Activated naive CD8-positive, alpha-beta T cell treated with anti-CD3 and anti-CD28 coated beads, Interleukin-2, amount 50 U/mL, for 16 hours (primary cell): ENCODE measurements around the gene TPPP2.

Experiments used
- DNase-seq: peaks from one replicate; pipeline ENCODE4 v3.0.0-alpha.2; 2020; ENCODE audit warnings: low read depth, low spot score

TPPP2 gene

DNA sequence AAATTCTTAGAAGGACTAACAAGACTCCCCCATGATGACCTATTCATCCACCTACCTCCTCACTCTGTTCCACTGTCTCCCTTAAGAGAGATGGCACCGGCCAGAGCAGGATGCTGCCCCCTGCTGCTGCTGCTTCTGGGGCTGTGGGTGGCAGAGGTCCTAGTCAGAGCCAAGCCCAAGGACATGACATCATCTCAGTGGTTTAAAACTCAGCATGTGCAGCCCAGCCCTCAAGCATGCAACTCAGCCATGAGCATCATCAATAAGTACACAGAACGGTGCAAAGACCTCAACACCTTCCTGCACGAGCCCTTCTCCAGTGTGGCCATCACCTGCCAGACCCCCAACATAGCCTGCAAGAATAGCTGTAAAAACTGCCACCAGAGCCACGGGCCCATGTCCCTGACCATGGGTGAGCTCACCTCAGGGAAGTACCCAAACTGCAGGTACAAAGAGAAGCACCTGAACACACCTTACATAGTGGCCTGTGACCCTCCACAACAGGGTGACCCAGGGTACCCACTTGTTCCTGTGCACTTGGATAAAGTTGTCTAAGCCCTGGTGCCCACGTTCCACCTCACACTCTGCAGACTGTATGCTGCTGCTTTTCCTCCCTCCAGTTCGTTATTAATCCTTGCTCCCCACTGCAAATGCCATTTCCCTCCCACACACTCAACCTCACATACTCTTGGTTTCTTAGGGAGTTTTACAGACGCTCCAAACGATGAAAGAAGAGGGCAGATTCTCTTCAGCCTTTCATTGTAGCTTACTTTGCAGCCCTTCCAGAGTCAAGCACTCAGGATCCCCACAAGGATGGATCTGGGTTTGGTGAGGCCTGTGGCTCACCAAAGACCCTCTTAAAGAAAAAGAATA, 28.0 kb downstream of the TPPP2 start, which contains the start of gene RNASE8:
RNASE8 (plus strand) TSS at position 20 of the 873 bp plus-strand sequence; CDS start at position 91, 71 bp downstream.
- DNase-seq: no peak

DNA sequence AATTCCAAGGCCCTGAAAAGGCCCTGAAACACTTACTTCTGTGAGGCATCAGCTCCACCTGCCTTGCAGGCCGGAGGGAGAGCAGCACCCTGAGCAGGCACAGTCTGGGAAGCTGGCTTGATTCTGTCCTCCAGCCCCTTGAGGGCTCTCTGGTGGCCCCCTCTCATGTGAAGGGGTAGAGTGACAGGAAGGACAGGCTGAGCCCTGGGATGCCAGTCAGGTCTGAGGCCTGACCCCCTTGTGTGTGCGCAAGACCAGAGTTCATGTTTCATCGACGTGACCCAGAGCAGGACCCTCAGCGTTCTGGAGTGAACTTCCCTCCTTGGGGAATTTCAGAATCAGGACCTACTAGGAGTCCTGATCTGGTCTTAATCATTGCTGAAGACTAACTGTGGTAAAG, 28.9 kb downstream of the TPPP2 start:
- no peak for DNase-seq

DNA sequence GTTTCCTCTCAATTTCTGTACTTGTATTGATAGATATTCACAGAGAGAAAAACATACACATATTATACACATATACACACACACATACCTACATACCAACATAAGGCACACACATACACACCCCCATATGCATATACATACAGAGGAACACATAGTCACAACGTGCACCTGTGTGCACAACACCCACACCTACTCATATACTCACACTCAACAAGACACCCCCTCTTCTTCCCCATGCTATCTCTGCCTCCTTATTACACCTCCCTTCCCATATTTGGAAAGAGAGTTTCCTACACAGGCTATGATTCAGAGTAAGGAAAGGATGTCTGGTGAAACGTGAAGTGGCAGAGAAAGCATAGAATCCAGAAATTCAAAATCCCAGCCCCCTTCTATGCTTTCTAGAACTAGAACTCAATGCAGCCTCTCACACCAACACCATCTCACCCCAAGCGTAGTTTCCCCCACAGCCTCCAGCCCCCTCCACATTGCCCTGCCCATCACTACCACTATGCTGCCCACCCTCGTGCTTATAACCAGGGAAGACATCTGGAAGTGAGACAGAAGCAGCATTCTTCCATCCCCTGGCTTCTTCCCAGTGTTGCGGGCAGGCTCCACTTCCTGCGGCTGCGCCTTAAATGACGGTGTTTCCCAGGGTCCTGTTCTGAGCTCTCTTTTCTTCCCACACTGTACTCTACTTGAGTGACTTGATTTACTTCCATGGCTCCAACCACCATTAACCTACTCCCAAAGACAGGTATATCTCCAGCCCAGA, 30.0 kb downstream of the TPPP2 start:
- no peak for DNase-seq

DNA sequence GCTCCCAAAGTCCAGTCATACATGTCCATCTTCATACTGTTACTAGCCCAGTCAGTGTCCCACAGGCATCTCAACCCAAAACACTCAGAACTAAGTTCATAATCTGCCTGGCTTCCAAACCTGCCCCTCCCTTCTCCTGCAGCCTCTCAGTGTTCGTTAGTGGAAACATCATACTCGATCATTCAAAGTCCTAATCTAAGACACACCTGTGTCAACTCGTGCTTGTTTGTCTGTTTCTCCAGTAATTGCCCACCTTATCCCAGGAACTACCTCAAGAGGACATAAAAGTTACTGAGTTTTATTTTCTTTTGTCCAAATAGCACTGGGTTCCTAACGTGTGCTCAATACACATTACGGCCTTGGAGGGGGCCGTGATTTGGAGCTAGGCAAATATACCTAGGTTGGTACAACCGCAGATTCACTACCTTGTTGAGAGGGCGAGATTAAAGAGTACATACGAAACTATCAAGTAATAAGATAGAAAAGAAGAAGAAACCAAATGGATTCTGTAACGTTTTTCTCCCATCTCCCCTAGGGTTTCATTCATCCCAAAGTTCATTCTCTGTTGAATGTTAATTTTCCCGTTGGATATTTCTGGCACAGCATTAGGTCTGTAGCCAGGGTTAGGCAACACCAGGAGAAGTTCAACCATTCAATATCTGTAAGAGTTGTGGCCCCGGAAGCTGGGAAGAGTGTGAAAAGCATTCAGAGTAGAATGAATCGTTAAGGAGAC, 30.8 kb downstream of the TPPP2 start:
- DNase-seq: no peak

DNA sequence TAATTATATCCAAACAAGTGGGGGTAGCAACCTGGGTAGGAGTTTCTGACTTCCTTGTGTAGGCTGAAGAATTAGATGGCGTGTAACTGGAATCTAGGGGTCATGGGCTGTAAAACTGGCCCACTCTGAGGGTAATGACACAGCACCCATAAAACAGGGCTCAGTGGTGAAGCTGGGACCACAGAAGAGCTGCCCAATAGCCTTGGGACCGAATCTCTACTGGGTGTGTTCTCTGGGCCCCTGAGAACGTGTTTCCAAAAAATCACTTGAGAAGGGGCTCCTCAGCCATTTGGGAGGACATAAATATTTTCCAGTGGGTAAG, 31.3 kb downstream of the TPPP2 start:
- DNase-seq: no peak

DNA sequence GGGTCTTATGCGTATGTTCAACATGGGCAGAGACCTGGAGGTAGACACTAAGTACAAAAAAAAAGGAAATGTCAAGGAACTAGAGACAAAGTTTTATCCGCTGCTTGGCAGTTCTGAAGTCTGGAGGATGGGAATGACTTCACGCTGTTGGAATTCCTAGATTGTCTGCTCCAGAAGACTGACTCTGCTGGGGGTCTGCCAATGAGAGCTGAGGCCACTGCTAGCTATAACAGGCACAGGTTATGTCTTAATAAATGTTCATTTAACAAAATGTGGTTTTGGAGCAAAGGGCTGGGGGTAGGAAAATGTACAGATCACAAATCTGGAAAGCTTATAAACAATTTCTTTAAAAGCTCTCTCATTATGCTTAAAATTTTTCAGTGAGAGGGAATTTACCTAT, 33.5 kb downstream of the TPPP2 start:
- DNase-seq: no peak

DNA sequence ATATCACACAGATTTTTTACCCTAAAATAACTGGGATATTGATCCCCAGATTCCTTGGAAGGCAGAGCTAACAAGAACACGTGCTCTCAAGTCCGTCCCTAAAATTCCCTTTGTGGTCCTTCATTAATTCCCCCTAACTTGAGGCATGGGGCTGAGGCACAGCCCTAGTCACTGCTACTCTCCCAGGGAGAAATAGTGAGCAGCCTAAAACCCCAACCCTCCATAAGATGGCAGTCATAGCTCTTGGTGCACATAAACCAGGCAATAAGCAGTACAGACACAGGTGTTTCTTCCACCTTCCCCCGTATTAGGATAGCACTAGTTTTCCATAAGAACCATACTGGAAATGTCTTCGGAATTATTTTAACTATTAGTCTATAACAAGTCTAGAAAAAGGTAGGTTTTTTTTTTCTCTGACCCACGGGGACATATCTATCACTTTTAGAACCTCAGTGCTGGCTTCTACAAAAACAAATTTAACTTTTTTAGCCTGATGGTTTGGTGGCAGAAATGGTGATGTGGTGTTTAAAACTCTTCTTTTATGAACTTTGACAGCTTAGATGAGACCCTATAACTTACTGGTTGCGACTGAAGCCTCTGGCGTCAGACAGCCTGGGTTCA, 37.0 kb downstream of the TPPP2 start:
- DNase-seq: no peak

DNA sequence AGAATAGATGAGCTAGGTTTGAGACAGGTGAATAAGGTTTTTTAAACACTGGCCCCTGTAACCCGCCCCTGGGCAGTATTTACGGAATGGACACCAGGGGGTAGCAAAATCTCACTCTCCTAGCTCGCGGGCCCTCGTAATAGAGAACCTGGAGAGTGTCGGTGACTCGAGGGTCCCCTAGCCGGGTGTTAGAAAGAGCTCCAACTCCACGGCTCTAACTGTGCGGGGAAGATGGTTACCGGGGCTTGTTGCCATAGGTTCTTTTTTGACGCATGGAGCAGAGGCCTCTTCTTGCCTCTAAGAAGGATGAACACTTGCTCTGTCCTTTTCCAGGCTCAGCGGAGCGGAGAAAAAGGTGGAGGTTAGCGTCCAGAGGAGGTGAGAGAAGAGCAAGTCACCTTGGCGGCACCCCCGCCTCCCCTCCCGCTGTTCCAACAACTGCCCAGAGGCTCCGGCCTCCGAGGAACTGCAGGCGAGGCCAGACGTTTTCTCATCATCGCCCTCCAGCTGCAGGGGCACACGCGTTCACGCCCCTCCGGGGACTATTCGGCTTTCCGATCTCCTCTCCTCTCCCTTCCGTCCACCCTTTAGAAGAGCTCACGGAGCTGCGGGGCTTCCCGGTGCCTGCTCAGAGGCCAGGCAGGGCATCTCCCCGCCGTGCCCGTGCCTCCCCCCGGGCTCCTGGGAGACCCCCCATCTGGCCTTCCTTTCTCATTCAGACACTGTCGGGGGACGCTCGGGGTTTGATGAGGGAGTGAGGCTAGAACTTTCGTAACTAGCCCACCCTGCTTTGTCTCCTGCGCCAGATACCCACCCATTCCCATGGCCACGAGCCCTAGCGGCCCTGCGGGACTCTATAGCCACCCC, 38.7 kb downstream of the TPPP2 start:
- DNase-seq: no peak

DNA sequence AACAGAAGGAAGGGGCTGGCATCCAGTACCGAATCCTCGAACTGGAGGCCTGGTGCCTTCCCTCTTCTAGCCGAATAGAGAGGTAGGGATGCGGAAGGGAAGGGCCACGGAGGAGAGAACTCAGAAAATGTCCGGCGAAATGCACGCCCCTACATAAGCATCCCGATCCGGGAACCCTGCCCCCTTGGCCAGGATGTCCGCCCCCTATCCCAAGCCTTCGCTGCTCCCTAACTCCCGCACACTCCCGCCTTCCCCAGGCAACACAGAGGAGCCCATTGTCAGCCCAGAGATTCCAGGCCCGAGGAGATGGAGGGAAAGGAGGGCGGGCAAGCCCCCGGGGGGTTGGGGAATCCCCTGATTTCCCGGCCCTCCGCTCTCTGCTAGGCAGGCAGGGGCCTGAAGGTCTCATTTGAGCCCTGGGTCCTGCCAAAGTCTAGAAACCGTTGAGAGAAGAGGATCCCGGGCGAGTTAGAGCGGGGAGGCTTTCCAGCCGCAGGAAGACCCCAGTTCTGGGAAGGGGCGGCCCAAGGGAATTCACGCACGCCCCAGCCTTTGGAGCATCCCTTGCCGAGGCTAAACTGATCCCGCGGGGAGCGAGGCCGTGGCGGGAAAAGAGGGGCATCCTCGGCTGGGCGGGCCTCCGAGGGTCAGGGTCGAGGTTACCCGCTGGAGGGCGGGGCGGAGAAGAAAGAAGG, 39.5 kb downstream of the TPPP2 start:
- no peak for DNase-seq

DNA sequence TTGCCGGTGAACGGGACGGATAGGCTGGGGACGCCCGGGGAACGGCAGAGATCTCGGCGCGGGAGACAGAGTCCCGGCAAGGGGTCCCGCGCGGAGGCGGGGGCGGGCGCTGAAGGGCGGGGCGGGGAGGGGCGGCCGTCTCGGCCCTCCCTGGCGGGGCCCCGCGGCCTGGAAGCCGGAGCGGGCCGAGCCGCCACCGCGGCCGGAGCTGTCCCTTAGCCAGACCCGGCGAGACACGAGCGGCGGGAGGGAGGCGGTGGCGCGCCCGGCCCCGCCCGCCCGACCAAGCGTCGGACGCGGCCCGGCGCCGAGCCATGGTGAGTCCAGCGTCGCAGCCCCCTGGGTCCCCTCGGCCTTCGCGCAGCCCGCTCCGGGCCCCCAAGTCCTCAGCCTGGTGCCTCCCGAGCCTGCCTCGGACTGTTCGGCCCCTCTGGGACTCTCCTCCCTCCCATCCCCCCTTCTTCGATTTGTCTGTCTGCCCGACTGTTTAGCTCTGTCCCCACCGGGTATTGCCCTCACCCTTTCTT, 40.1 kb downstream of the TPPP2 start, which contains the start of gene ARHGEF40:
ARHGEF40 (plus strand) TSS at position 222 of the 527 bp plus-strand sequence; CDS start at position 315, 93 bp downstream.
- DNase-seq: no peak

DNA sequence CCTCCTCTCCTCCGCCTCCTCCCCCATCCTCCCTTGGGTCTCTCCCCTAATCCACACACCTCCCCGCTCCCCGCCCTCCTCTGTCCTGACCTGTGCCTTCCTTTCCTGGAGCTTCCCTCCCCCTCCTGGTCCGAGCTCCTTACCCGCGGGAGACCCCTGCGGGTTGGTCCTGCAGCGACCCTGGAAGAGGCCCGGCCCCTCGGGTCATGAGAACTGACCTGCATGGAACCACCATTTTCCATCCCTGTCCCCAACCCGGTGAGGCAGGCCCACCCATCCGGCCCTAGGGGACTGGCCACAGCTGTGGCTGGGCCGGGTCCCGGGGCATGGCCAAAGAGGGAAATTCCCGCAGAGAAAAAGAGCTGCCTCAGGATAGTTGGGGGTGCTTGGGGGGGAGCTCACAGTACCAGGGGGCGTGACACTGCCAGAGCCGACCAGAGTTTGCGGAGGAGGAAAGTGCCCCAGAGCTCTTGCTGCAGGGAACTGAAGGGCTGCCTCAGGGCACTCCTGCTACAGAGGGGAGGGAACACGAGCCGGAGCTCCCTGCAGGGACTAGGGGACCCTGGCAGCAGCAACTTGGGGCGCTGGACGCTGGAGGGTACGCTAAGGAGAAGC, 40.7 kb downstream of the TPPP2 start:
- DNase-seq: no peak

DNA sequence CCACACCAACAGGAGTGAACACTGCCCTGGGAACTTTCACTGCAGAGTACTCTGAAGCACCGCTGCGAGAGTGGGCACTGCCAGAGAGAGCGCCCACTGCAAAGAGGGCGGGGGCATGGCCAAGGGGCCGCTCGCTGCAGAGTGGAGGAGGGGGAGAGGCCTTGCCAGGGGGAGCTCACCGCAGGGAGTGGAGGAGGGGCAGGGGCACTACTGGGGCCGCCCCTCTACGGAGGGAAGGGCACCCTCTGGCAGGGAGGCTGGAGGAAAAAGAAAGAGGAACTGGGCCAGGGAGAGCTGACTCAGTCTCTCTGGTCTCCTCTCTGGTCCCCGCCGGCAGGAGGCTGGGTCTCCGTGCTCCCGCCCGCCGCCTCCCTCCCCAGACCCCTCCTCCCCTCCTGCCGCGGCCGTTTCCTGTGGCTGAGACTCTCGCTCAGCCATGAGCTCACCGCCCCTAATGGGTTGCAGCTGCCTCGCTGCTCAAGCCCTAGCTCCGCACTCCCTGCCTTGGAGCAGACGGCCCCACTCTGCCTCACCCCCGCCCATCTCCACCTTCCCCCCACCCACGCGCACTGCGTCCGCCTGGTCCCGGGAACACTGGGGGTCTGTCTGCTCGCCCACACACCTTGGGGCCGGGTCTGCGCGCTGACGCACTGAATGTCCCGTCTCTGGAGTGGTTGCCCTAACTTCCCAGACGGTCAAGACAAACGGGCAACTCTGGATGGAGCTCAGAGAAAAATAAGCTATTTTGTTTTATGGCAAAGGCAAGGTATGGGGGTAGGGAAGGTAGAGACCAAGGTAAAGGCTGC, 41.4 kb downstream of the TPPP2 start:
- DNase-seq: no peak

DNA sequence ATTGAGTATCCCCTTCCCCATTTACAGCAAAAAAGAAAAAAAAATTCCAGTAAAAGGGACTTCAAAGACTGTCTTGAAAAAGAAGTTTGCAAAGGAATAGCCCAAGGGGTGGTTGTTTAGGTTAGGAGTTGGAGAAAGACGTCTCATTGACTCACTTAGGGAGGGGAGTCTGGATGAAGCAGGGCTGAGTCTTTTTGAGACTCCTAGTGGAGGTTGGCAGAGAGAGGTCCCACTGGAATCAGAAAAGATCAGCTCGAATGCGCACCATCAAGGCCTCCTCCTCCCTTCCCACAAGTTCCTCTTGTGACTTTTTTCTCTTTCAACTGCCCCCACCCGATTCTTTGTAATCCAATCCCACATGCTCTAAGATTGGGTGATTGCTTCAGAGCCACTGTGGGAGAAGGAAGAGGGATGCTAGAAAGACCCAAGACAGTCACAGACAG, 42.0 kb downstream of the TPPP2 start:
- no peak for DNase-seq

DNA sequence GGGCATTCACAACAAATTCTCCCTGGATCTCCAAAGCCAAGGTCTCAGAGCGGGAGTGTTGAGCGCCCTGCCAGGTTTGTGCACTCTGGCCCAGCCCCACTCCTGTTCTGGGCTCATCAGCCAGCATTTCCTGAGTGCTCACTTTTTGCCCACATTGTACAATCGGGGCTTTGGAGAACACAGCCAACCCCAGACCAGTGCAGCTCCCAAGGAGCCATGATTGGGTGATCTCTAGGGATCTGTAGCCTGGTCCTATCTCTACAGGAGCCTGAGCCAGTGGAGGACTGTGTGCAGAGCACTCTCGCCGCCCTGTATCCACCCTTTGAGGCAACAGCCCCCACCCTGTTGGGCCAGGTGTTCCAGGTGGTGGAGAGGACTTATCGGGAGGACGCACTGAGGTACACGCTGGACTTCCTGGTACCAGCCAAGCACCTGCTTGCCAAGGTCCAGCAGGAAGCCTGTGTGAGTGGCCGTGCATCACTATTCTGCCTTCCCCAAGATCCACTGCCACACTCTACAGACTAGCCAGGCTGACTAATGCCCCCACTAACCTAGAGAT, 42.8 kb downstream of the TPPP2 start:
- no peak for DNase-seq

DNA sequence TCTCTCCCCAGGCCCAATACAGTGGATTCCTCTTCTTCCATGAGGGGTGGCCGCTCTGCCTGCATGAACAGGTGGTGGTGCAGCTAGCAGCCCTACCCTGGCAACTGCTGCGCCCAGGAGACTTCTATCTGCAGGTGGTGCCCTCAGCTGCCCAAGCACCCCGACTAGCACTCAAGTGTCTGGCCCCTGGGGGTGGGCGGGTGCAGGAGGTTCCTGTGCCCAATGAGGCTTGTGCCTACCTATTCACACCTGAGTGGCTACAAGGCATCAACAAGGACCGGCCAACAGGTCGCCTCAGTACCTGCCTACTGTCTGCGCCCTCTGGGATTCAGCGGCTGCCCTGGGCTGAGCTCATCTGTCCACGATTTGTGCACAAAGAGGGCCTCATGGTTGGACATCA, 43.9 kb downstream of the TPPP2 start:
- DNase-seq: no peak

DNA sequence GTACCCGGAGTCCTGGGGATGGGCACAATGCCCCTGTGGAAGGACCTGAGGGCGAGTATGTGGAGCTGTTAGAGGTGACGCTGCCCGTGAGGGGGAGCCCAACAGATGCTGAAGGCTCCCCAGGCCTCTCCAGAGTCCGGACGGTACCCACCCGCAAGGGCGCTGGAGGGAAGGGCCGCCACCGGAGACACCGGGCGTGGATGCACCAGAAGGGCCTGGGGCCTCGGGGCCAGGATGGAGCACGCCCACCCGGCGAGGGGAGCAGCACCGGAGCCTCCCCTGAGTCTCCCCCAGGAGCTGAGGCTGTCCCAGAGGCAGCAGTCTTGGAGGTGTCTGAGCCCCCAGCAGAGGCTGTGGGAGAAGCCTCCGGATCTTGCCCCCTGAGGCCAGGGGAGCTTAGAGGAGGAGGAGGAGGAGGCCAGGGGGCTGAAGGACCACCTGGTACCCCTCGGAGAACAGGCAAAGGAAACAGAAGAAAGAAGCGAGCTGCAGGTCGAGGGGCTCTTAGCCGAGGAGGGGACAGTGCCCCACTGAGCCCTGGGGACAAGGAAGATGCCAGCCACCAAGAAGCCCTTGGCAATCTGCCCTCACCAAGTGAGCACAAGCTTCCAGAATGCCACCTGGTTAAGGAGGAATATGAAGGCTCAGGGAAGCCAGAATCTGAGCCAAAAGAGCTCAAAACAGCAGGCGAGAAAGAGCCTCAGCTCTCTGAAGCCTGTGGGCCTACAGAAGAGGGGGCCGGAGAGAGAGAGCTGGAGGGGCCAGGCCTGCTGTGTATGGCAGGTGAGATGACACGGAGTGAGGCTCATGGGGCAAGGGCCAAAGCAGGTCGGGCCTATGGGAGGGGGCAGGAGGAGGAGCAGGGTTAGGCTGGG, 44.6 kb downstream of the TPPP2 start:
- no peak for DNase-seq
